HepG2 (cell line): ENCODE data around the gene FRMD4A. TPM values are rescaled to one million over a fixed set of nuclear protein-coding genes. Genes with fewer than 3 reads are reported as not detected.
A peak's percentile ranks its signal among the peaks of the same experiment; 100 is the strongest.

ENCODE experiments used
- ATAC-seq: fragments of 200-7000 bp; cut with Tn5 transposase; 3 replicates; pipeline ENCODE4 v1.9.1; 2020; ENCODE audit warnings: mild to moderate bottlenecking, moderate library complexity
- BruUV-seq: library from RNA; stranded (reverse); fragments of 400-500 nt; replicated peaks from 2 replicates; lab custom pipeline; 2021; lab: Mats Ljungman, UMichigan
- CTCF ChIA-PET: fragments of 300-600 bp; formaldehyde crosslinking; extraction: SDS; loops from one replicate; lab custom pipeline; 2021; ENCODE audit warnings: low total read pairs, inconsistent platforms, low intra/inter-chr PET ratio; lab: Yijun Ruan, JAX
- POLR2A ChIA-PET: fragments of 350-600 bp; sonication (Branson Sonifier 250); formaldehyde crosslinking; loops from one replicate; lab custom pipeline; 2020; ENCODE audit warnings: antibody characterized with exemption, inconsistent platforms; lab: Yijun Ruan, JAX
- DNase-seq: peaks from one replicate; pipeline ENCODE4 v3.0.0-alpha.2; 2015; ENCODE audit warnings: low spot score
- FAIRE-seq: peaks from 3 replicates; lab custom pipeline; 2011; peaks lifted over from hg19 to GRCh38; lab: Jason Lieb, UNC
- H2AFZ ChIP-seq: one replicate; pipeline ENCODE4 v1.6.1; 2011; ENCODE audit warnings: low read length, inconsistent platforms
- H3K27ac ChIP-seq: fragments of 300-600 bp; 3 replicates; pipeline ENCODE4 v1.8.0; 2011; ENCODE audit warnings: mixed run types, mild to moderate bottlenecking, mixed read lengths, low read length, inconsistent platforms; ENCODE audit not compliant: insufficient read depth; ENCODE audit errors: extremely low read length
- H3K27me3 ChIP-seq, 2 experiments: fragments of 200-600 bp in 1 of 2; 2 replicates in 1 of 2; 3 replicates in 1 of 2; pipeline versions ENCODE4 v1.6.0 to v1.8.0; 2011; ENCODE audit warnings: low read length in 2 of 2, mild to moderate bottlenecking in 2 of 2, moderate library complexity in 2 of 2, inconsistent platforms in 1 of 2; ENCODE audit not compliant: insufficient read depth in 2 of 2, control insufficient read depth in 1 of 2
- H3K36me3 ChIP-seq, 2 experiments: fragments of 200-600 bp in 1 of 2; replicated peaks in 1 of 2; 2 replicates in 1 of 2; 3 replicates in 1 of 2; pipeline versions ENCODE4 v1.5.1 to v1.8.0; 2011; ENCODE audit warnings: low read length in 2 of 2, inconsistent platforms in 1 of 2; ENCODE audit not compliant: insufficient read depth in 2 of 2, control insufficient read depth in 1 of 2
- H3K4me1 ChIP-seq: 2 replicates; pipeline ENCODE4 v1.5.1; 2012; ENCODE audit warnings: low read length, inconsistent platforms; ENCODE audit not compliant: insufficient read depth
- H3K4me2 ChIP-seq: 2 replicates; pipeline ENCODE4 v1.6.0; 2011; ENCODE audit warnings: low read depth, low read length, inconsistent platforms
- H3K4me3 ChIP-seq, 3 experiments: fragments of 200-600 bp in 1 of 3; sonication (generic), shearing (Covaris generic) in 1 of 3; replicated peaks in 1 of 3; 2 replicates each; pipeline ENCODE4 v1.5.1; 2011 to 2016; ENCODE audit warnings: low read length in 3 of 3, inconsistent platforms in 2 of 3, low read depth in 2 of 3, mild to moderate bottlenecking in 2 of 3, control low read depth in 1 of 3, mixed read lengths in 1 of 3; ENCODE audit not compliant: insufficient read depth in 1 of 3
- H3K79me2 ChIP-seq: one replicate; pipeline ENCODE4 v1.6.1; 2011; ENCODE audit warnings: low read length, inconsistent platforms; ENCODE audit not compliant: insufficient read depth
- H3K9ac ChIP-seq: 2 replicates; pipeline ENCODE4 v1.6.0; 2011; ENCODE audit warnings: mild to moderate bottlenecking, low read depth, low read length, inconsistent platforms; ENCODE audit not compliant: insufficient read depth
- H3K9me3 ChIP-seq: 2 replicates; pipeline ENCODE4 v1.5.1; 2012; ENCODE audit warnings: mild to moderate bottlenecking, low read length
- H4K20me1 ChIP-seq: 2 replicates; pipeline ENCODE4 v1.6.0; 2011; ENCODE audit warnings: inconsistent platforms, mild to moderate bottlenecking, low read length, moderate library complexity; ENCODE audit not compliant: insufficient read depth
- HNRNPH1 ChIP-seq: fragments of 200-400 bp; formaldehyde crosslinking; optimal IDR thresholded peaks from 2 replicates; pipeline ENCODE3; 2017; ENCODE audit warnings: mild to moderate bottlenecking, low read depth, low read length
- KDM2A ChIP-seq: sonication (generic); formaldehyde crosslinking; IDR thresholded peaks from 2 replicates; pipeline ENCODE4 v1.4.0; 2020; ENCODE audit warnings: low read depth, missing genetic modification reagents, borderline replicate concordance
- NFATC3 ChIP-seq: sonication (generic); formaldehyde crosslinking; IDR thresholded peaks from 2 replicates; pipeline ENCODE4 v1.5.1; 2020; ENCODE audit warnings: mild to moderate bottlenecking, missing genetic modification reagents
- RAD51 ChIP-seq: fragments of 450-650 bp; IDR thresholded peaks from 2 replicates; pipeline ENCODE4 v1.6.1; 2016; ENCODE audit warnings: borderline replicate concordance
- SP5 ChIP-seq: IDR thresholded peaks from 2 replicates; pipeline ENCODE4 v1.6.1; 2016; ENCODE audit warnings: low read depth, borderline replicate concordance
- TEAD3 ChIP-seq: optimal IDR thresholded peaks from 2 replicates; pipeline ENCODE3; 2016; ENCODE audit warnings: borderline replicate concordance
- ZNF746 ChIP-seq: sonication (generic); formaldehyde crosslinking; IDR thresholded peaks from 2 replicates; pipeline ENCODE4 v1.8.0; 2022; ENCODE audit warnings: mild to moderate bottlenecking, missing genetic modification reagents
- WGBS: methylation state at CpG from one replicate; pipeline ENCODE4 v1.1.6; 2017; ENCODE audit warnings: low lambda C conversion rate; 5-methylcytosine and 5-hydroxymethylcytosine counted together
- in situ Hi-C: cut with HindIII; loops from 2 replicates; pipeline ENCODE4 v1.10.0; 2017; ENCODE audit warnings: low pct_unique_long_range_greater_than_20kb; ENCODE audit not compliant: extremely low pct_ligation_motif_present
- intact Hi-C: fragments of 100-400 bp; cut with micrococcal nuclease; formaldehyde crosslinking; loops from one replicate; pipeline ENCODE4 v1.10.0; 2022; ENCODE audit not compliant: unreplicated experiment
- polyA plus RNA-seq, 8 experiments: library from polyadenylated mRNA; depleted of rRNA in 3 of 8; stranded (reverse) in 7 of 8; unstranded in 1 of 8; fragments of >200 nt; fragmentation: Illumina TruSeq in 4 of 8; extraction: Trizol in 4 of 8; gene quantifications; 2 replicates each; pipeline versions ENCODE4 v1.2.1 to v1.2.3, GENCODE V29; 2011 to 2016; ENCODE audit warnings: low read depth in 4 of 8, missing spikeins in 1 of 8, mixed read lengths in 1 of 8; ENCODE audit not compliant: insufficient read depth in 1 of 8
- total RNA-seq, 5 experiments: library from RNA; depleted of rRNA; stranded (reverse); fragments of >200 nt; fragmentation: Illumina TruSeq; extraction: Trizol; gene quantifications; 2 replicates each; pipeline ENCODE4 v1.2.3, GENCODE V29; 2016; ENCODE audit warnings: low read depth in 1 of 5
- TF ChIP-seq, protein P1 (sequence below): sonication (generic); formaldehyde crosslinking; IDR thresholded peaks from 2 replicates; pipeline ENCODE4 v1.5.0; 2020; ENCODE audit warnings: mild to moderate bottlenecking, missing genetic modification reagents
- TF ChIP-seq, protein P2 (sequence below): sonication (generic); formaldehyde crosslinking; IDR thresholded peaks from 2 replicates; pipeline ENCODE4 v1.8.1; 2023; ENCODE audit warnings: missing genetic modification reagents, mild to moderate bottlenecking, borderline replicate concordance

FRMD4A gene
- total and polyA plus RNA-seq, 2 of the 13 experiments (the other 11 are each of a cell fraction or from before 2014, with no cell fraction given), result 0.09 to 0.26 TPM

DNA sequence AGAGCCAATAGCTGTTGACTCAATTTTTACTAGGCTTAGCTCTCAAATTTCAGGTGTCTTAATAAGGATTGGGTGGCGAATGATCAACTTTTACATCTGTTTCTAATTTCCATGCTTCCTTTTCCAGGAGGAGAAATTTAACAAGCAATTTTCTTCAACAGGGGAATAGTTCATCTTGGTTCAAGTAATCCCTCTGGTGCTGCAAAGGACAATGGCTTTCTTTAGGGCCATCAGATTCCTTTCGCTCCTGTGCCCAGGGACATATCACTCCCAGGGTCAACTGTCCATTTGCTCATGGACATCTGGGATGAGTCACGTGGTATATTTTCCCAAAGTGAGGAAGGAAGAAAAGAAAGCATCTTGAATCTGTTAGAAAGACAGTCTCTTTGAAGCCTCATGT lies 313.3 kb downstream of the FRMD4A start:
- no TSS peak for BruUV-seq
- no peaks in the 10 kb centered on the region for H3K9me3 ChIP-seq
- no peak overlapping the region for H3K4me3 ChIP-seq
- WGBS, result 27% methylated on average over 3 of the region's 3 CpGs
- no peak overlapping the region for H3K4me2 ChIP-seq
- no peaks in the 10 kb centered on the region for H3K79me2 ChIP-seq
- no peaks in the 10 kb centered on the region for H4K20me1 ChIP-seq
- no peaks in the 10 kb centered on the region for H3K4me1 ChIP-seq
- H3K9ac ChIP-seq, result no peak overlapping the region
- DNase-seq (no peak), ATAC-seq (no peak), FAIRE-seq (no peak)
- POLR2A ChIA-PET, result no interaction called here
- no peaks in the 10 kb centered on the region for H3K36me3 ChIP-seq
- no peak for TF ChIP-seq SP5
- TF ChIP-seq ZNF746 (CRISPR knock-in tag), result no peak
- TF ChIP-seq, protein P1, sequence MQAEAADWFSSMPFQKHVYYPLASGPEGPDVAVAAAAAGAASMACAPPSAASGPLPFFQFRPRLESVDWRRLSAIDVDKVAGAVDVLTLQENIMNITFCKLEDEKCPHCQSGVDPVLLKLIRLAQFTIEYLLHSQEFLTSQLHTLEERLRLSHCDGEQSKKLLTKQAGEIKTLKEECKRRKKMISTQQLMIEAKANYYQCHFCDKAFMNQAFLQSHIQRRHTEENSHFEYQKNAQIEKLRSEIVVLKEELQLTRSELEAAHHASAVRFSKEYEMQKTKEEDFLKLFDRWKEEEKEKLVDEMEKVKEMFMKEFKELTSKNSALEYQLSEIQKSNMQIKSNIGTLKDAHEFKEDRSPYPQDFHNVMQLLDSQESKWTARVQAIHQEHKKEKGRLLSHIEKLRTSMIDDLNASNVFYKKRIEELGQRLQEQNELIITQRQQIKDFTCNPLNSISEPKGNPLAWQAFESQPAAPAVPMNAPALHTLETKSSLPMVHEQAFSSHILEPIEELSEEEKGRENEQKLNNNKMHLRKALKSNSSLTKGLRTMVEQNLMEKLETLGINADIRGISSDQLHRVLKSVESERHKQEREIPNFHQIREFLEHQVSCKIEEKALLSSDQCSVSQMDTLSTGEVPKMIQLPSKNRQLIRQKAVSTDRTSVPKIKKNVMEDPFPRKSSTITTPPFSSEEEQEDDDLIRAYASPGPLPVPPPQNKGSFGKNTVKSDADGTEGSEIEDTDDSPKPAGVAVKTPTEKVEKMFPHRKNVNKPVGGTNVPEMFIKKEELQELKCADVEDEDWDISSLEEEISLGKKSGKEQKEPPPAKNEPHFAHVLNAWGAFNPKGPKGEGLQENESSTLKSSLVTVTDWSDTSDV, result no peak
- no peak for TF ChIP-seq HNRNPH1
- peak; percentile 54; the same call in 1 of the 2 replicates for TF ChIP-seq RAD51
- TF ChIP-seq KDM2A (CRISPR knock-in tag), result no peak
- TF ChIP-seq TEAD3 (CRISPR knock-in tag), result no peak
- TF ChIP-seq, protein P2, sequence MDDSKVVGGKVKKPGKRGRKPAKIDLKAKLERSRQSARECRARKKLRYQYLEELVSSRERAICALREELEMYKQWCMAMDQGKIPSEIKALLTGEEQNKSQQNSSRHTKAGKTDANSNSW, result no peak
- no peak for TF ChIP-seq NFATC3 (CRISPR knock-in tag)
- in situ Hi-C loops (no loop called here), intact Hi-C loops (no loop called here)
- H3K27me3 ChIP-seq, result peaks cover 0 to 5% of the 10 kb centered on the region in 2 experiments; a peak in 1 of 5 replicates
- CTCF ChIA-PET, result no interaction called here
- H2AFZ ChIP-seq, result no peak overlapping the region
- no peak overlapping the region for H3K27ac ChIP-seq
